Stimulated activated CD4-positive, alpha-beta T cell treated with anti-CD3 and anti-CD28 coated beads, TNF-alpha, amount 100 ng/mL, for 4 hours (primary cell): ENCODE results near the gene C1orf210.

ENCODE experiments used
- DNase-seq, 3 experiments: peaks; one replicate each; pipeline ENCODE4 v3.0.0-alpha.2; 2020; ENCODE audit warnings: low read depth in 3 of 3

C1orf210 gene

GRCh38 chr1:43274125-43274803, 11.1 kb downstream of the C1orf210 start:
- no peak for DNase-seq

GRCh38 chr1:43273708-43274107, 11.7 kb downstream of the C1orf210 start:
- DNase-seq = no peak

- no peak for DNase-seq
These were observed 12.5 kb downstream of the C1orf210 start for GRCh38 chr1:43272576-43273571.

- no peak for DNase-seq
These were observed 13.2 kb downstream of the C1orf210 start for GRCh38 chr1:43272161-43272560.

GRCh38 chr1:43271186-43272118, 13.9 kb downstream of the C1orf210 start:
- no peak for DNase-seq

GRCh38 chr1:43270421-43271095, 14.8 kb downstream of the C1orf210 start:
- no peak for DNase-seq

GRCh38 chr1:43269627-43270375, 15.6 kb downstream of the C1orf210 start, which contains the start of gene TMEM125:
TMEM125 (plus strand) TSS chr1:43269983; CDS start chr1:43272723, 2,740 bp downstream.
- DNase-seq = no peak

GRCh38 chr1:43267818-43268425, 17.5 kb downstream of the C1orf210 start:
- DNase-seq = no peak

- DNase-seq = no peak
These were observed 18.0 kb downstream of the C1orf210 start for GRCh38 chr1:43267291-43267805.

GRCh38 chr1:43266881-43267280, 18.5 kb downstream of the C1orf210 start:
- no peak for DNase-seq

- no peak for DNase-seq
These were observed 19.9 kb downstream of the C1orf210 start for GRCh38 chr1:43265431-43265830.

- DNase-seq = no peak
These were observed 27.0 kb downstream of the C1orf210 start for GRCh38 chr1:43258370-43258769.

GRCh38 chr1:43256675-43257570, 28.5 kb downstream of the C1orf210 start:
- no peak for DNase-seq

- no peak for DNase-seq
These were observed 29.8 kb downstream of the C1orf210 start for GRCh38 chr1:43255438-43256210.

- DNase-seq = no peak
These were observed 31.5 kb downstream of the C1orf210 start for GRCh38 chr1:43253876-43254275.

GRCh38 chr1:43253173-43253572, 32.2 kb downstream of the C1orf210 start:
- no peak for DNase-seq

- DNase-seq = no peak
These were observed 33.2 kb downstream of the C1orf210 start for GRCh38 chr1:43252225-43252624.

GRCh38 chr1:43251024-43251423, 34.4 kb downstream of the C1orf210 start:
- no peak for DNase-seq
